Fibroblast of mammary gland (primary cell): Measurements from ENCODE around the gene CNP.
"Not testable (repeated sequence)": the region's sequence is repeated elsewhere in the genome, so short reads cannot be mapped to it uniquely, and the experiment has no call there.

ENCODE experiments used
- DNase-seq: peaks from one replicate; pipeline ENCODE4 v3.0.0-alpha.2; 2010; ENCODE audit warnings: low read depth
- H3K4me3 ChIP-seq: 2 replicates; pipeline ENCODE4 v1.5.1; 2011; ENCODE audit warnings: low read depth, mild to moderate bottlenecking, low read length, moderate library complexity; ENCODE audit not compliant: control insufficient read depth
- TF ChIP-seq, protein P1 (sequence below): conservative IDR thresholded peaks from 2 replicates; pipeline ENCODE4 v1.5.1; 2011; ENCODE audit warnings: low read depth, low read length, inconsistent platforms; ENCODE audit not compliant: control insufficient read depth, insufficient read depth

CNP gene

DNA sequence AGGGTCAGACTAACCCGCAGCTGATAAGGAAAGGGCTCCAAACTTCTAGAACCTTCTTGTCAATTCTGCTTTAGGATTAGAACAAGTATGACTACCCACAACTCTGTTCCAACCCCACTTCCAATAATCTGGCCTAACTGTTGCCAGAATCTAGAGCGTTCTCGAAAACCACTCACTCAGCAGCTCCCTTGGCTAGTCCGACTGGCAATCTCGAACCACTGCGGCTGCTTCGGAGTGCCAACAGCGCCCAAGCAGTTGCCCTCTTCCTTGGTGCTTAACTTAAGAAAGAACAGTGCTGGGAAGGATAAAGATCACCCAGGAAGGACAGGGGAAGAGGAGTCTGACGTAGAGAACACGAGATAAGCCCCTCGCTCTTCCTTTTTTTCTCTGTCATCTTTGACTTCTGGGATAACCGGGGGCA, 49.8 kb downstream of the CNP start:
- peak overlapping the region; percentile 97 for H3K4me3 ChIP-seq
- no peak for DNase-seq
- TF ChIP-seq, protein P1, sequence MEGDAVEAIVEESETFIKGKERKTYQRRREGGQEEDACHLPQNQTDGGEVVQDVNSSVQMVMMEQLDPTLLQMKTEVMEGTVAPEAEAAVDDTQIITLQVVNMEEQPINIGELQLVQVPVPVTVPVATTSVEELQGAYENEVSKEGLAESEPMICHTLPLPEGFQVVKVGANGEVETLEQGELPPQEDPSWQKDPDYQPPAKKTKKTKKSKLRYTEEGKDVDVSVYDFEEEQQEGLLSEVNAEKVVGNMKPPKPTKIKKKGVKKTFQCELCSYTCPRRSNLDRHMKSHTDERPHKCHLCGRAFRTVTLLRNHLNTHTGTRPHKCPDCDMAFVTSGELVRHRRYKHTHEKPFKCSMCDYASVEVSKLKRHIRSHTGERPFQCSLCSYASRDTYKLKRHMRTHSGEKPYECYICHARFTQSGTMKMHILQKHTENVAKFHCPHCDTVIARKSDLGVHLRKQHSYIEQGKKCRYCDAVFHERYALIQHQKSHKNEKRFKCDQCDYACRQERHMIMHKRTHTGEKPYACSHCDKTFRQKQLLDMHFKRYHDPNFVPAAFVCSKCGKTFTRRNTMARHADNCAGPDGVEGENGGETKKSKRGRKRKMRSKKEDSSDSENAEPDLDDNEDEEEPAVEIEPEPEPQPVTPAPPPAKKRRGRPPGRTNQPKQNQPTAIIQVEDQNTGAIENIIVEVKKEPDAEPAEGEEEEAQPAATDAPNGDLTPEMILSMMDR = no peak

DNA sequence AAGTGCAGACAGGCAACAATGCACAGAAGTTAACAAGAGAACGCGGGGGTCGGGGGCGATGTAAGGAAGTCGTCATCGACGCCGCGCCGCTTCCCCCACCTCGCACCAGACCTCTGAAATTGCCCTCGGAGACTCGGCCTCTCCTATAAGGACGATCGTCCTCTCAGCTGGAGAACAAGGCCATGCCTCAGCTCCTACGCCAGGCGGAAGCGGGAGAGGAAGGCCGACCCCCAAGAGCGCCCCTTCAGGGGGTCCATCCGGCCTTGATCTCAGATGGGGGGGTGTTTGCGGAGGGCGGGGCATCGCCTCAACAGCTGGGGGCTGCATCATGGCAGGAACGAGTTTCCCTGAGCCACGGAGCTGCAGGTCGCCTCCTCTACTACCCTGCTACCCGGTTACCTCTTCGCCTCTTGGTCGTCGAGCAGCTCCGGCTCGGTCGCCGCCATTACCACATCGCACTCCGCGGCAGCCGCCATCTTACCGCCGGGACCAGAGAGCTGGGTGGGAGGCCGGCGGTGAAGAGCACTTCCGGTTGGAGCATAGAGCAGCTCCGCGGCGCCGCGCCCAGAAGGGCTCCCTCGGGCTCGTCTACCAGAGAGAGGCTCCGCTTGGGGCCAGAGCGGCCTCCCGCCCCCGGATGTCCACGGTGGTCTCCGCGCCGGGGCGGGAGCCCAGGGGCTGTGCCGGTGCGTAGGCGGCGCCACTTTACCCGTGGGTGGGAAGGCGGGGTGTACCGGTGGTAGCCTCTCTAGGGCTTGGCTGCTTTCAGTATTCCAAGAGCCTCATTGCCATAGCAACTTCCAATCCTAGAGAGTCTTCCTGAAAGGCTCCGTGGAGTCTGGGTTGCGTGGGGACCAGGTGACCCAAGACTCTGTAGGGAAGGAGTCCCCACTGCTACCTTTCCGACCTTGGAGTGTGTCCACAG, 50.6 kb downstream of the CNP start, which contains the start of gene DNAJC7:
Gene DNAJC7 (minus strand): TSS at position 499 of the 925 bp plus-strand sequence. CDS start 23 bp downstream, at position 476.
- DNase-seq = peak; percentile 86
- peak within 1 kb of the TSS; percentile 97 for H3K4me3 ChIP-seq
- TF ChIP-seq, protein P1 = no peak

DNA sequence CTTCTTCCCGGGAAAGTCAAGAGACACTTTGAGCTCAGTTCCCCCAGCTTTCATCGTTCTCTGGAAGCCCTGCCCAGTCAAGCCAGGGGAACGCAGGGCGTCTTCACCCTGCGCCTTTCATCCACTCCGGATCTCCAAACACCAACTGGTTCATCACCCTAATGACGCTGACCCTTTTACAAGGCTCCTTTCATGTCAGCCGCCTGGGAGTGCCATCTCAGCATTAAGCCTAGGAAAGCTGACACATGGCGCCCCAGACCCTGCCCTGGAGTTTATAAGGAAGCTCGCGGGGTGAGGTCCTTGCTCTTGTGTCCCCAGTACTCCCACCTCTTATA, 51.2 kb downstream of the CNP start:
- H3K4me3 ChIP-seq = peak overlapping the region; percentile 97
- TF ChIP-seq, protein P1 = no peak
- no peak for DNase-seq

DNA sequence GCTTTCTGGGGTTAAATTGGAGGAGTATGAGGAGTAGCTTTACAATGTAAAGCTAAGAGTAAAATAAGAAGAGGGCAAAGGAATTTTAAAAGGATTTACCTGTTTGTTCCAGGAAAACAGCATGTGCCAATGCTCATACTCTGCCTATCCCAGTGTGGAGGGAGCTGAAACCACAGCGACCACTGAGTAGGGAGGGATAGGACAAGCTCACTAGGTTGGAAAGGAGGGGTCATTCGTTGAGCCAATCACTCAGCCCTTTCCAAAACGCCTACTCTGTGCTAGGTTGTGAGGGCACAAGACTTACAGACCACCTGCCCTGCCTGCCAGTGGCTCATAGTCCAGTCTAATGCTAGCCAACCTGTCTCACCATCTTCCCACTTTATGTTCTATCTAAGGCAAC, 51.7 kb downstream of the CNP start:
- peak overlapping the region; percentile 97 for H3K4me3 ChIP-seq
- TF ChIP-seq, protein P1 = no peak
- DNase-seq = no peak

DNA sequence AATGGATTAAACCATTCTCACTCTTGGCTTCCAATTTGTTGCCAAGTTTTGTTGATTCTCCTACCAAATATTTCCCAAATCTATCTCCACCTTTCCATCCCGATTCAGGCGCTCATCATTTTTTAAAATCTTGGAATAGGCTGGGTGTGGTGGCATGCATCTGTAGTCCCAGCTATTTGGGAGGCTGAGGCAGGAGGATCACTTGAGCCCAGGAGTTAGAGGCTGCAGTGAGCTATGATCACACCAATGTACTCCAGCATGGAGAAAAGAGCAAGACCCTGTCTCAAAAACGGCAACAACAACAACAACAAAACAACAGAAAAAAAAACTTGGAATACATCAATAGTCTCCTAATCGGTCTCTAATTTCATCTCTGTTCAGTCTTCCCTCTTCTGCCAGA, 52.4 kb downstream of the CNP start:
- DNase-seq = no peak
- TF ChIP-seq, protein P1 = no peak
- H3K4me3 ChIP-seq = no peak overlapping the region

DNA sequence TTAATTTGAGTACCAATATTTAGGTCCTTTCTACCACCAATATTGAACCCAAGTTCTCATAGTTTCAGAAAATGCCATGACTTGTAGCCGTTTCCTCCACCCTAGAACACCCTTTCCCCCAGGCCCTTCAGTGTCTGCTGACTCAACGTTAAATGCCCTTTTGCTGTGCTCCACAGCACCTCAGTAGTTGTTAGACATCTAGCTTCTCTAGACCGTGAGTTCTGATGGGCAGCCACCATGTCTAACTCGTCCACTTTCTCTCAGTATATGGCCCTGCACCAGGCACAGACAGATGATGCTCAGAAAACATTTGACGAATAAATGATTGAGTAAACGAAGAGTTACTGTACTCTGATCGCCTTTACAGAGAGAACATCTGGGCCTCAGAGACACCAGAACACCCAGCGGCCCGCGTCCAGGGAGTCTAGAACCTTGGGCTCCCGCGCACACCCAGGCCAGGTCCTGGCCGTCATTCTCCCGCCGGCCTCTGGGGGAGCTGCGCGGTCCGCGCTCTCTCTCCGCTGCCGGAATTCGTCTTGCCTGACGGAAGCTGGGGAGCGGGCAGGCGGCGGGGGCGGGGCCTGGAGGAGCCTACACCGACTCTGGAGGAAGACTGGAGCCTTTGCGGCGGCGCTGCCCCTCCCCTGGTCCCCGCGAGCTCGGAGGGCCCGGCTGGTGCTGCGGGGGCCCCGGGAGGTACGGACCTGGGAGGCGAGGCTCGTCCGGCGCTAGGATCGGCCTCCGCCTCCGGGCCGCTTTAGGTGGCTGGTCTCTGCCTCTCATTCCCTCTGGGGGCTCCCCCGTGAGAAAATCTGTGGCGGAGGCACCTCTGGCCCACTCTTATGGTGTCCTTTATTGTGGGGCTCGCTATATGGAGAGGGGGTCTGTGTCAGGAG, 53.2 kb downstream of the CNP start, which contains the start of gene NKIRAS2:
Gene NKIRAS2 (plus strand): TSS at position 582 of the 896 bp plus-strand sequence. CDS start 1,488 bp downstream, outside the sequence.
- TF ChIP-seq, protein P1 = peak; percentile 67
- peak; percentile 83 for DNase-seq
- H3K4me3 ChIP-seq = peak within 1 kb of the TSS; percentile 96

DNA sequence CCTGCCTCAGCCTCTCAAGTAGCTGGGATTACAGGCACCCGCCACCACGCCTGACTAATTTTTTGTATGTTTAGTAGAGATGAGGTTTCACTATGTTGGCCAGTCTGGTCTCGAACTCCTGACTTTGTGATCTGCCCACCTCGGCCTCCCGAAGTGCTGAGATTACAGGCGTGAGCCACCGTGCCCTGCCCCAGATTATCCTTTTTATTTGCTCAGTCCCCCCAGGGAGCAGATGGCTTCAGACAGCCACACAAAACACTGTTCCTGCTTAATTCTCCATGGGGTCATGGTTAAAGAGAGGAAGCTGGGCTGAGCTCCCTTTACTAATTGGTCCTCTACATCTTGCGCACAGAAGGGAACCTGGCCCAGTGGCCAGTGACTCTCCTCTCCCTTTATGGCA, 54.2 kb downstream of the CNP start:
- H3K4me3 ChIP-seq = peak overlapping the region; percentile 96
- DNase-seq = not testable (repeated sequence)
